K562 (cell line): ENCODE results near the gene POLR1D. TPM values are rescaled to one million over a fixed set of nuclear protein-coding genes. Genes with fewer than 3 reads are reported as not detected.

Experiments used
- C11orf30 ChIP-seq: fragments of 450-650 bp; IDR thresholded peaks from 2 replicates; pipeline ENCODE4 v1.6.1; 2016; ENCODE audit warnings: low read depth, mild to moderate bottlenecking
- CCNT2 ChIP-seq: IDR thresholded peaks from 2 replicates; pipeline ENCODE4 v1.6.1; 2011; ENCODE audit warnings: borderline replicate concordance, low read depth, mild to moderate bottlenecking, moderate library complexity, mixed read lengths, low read length; ENCODE audit not compliant: insufficient read length; ENCODE audit errors: extremely low read depth
- CREM ChIP-seq: IDR thresholded peaks from 2 replicates; pipeline ENCODE4 v1.6.1; 2014; ENCODE audit warnings: antibody characterized with exemption, low read depth
- EHMT2 ChIP-seq: fragments of 450-650 bp; IDR thresholded peaks from 2 replicates; pipeline ENCODE4 v1.6.1; 2018; ENCODE audit warnings: antibody characterized with exemption
- HMG20A ChIP-seq: fragments of 450-650 bp; formaldehyde crosslinking; conservative IDR thresholded peaks from 2 replicates; pipeline ENCODE4 v1.4.0; 2020; ENCODE audit warnings: mild to moderate bottlenecking, mixed read lengths
- LEF1 ChIP-seq: fragments of 450-650 bp; IDR thresholded peaks from 2 replicates; pipeline ENCODE4 v1.6.1; 2016; ENCODE audit warnings: mild to moderate bottlenecking
- NELFE ChIP-seq: IDR thresholded peaks from 2 replicates; pipeline ENCODE4 v1.6.1; 2011; ENCODE audit warnings: mild to moderate bottlenecking; ENCODE audit not compliant: insufficient read depth, insufficient read length
- NFRKB ChIP-seq: fragments of 450-650 bp; IDR thresholded peaks from 2 replicates; pipeline ENCODE4 v1.6.1; 2016; ENCODE audit warnings: low read depth
- PHF8 ChIP-seq: fragments of 200-600 bp; sonication (generic); IDR thresholded peaks from 2 replicates; pipeline ENCODE4 v1.6.1; 2012; ENCODE audit warnings: mixed run types, mild to moderate bottlenecking, inconsistent platforms, low read length, moderate library complexity, borderline replicate concordance
- RB1 ChIP-seq: fragments of 450-650 bp; IDR thresholded peaks from 2 replicates; pipeline ENCODE4 v1.6.1; 2017; ENCODE audit warnings: low read depth, mild to moderate bottlenecking
- RBM14 ChIP-seq: fragments of 200-400 bp; formaldehyde crosslinking; IDR thresholded peaks from 2 replicates; pipeline ENCODE4 v1.6.1; 2018; ENCODE audit warnings: low read depth, mild to moderate bottlenecking, low read length, moderate library complexity, borderline replicate concordance; ENCODE audit not compliant: insufficient read depth
- TOE1 ChIP-seq, 2 experiments: fragments of 450-650 bp in 1 of 2; sonication (generic) in 1 of 2; formaldehyde crosslinking in 1 of 2; IDR thresholded peaks; 2 replicates each; pipeline versions ENCODE4 v1.7.1 to v1.8.0; 2016 to 2022; ENCODE audit warnings: borderline replicate concordance in 2 of 2, mild to moderate bottlenecking in 2 of 2, antibody characterized with exemption in 1 of 2, inconsistent platforms in 1 of 2, low read depth in 1 of 2, missing genetic modification reagents in 1 of 2, moderate library complexity in 1 of 2
- ZBTB40 ChIP-seq, 2 experiments: fragments of 450-650 bp in 1 of 2; sonication (generic) in 1 of 2; formaldehyde crosslinking in 1 of 2; IDR thresholded peaks; 2 replicates each; pipeline versions ENCODE4 v1.7.1 to v1.9.0; 2016 to 2022; ENCODE audit warnings: inconsistent platforms in 1 of 2, mild to moderate bottlenecking in 1 of 2, missing genetic modification reagents in 1 of 2
- ZNF740 ChIP-seq, 3 experiments: fragments of 200-800 bp in 1 of 3; sonication (Bioruptor generic) in 1 of 3; sonication (generic) in 1 of 3; formaldehyde crosslinking in 1 of 3; IDR thresholded peaks; 2 replicates each; pipeline versions ENCODE4 v1.6.1 to v1.8.0; 2016 to 2022; ENCODE audit warnings: mild to moderate bottlenecking in 2 of 3, missing compliant biosample characterization in 2 of 3, missing genetic modification characterization in 2 of 3, missing genetic modification reagents in 1 of 3
- polyA plus RNA-seq, 8 experiments: library from polyadenylated mRNA; depleted of rRNA in 4 of 8; stranded (reverse) in 5 of 8; unstranded in 3 of 8; fragments of >200 nt; fragmentation: Nextera tagmentation in 2 of 8; fragmentation: Illumina TruSeq in 1 of 8; extraction: Ambion mirVana in 2 of 8; extraction: Trizol in 1 of 8; gene quantifications; 2 replicates each; pipeline versions ENCODE4 v1.2.1 to v1.2.3, GENCODE V29; 2011 to 2014; ENCODE audit warnings: inconsistent platforms in 1 of 8, missing spikeins in 1 of 8
- total RNA-seq, 7 experiments: library from RNA; depleted of rRNA in 6 of 7; stranded (reverse); fragments of >200 nt in 6 of 7; fragmentation: Illumina TruSeq in 2 of 7; extraction: Trizol in 2 of 7; gene quantifications; 2 replicates each; pipeline versions ENCODE4 v1.2.1 to v1.2.3, GENCODE V29; 2011 to 2021; ENCODE audit warnings: low replicate concordance in 1 of 7

Gene POLR1D
- total and polyA plus RNA-seq, 9 of the 15 experiments (the other 6 are each of a cell fraction or from before 2014, with no cell fraction given): 107 to 188 (median 145) TPM

- TF ChIP-seq ZNF740 (CRISPR knock-in tag; IDR thresholded peaks at IDR 0.05) (no peak), ZNF740 (tag; IDR thresholded peaks at IDR 0.05) (no peak), LEF1 (0 out of 2 replicates have a peak, but pooled peaks have one; percentile 13), RB1 (peak; percentile 41; the same call in 1 of the 2 replicates), CREM (0 out of 2 replicates have a peak, but pooled peaks have one; percentile 1), NFRKB (no peak), NELFE (no peak), CCNT2 (peak; percentile 48), C11orf30 (no peak), TOE1 (IDR thresholded peaks at IDR 0.05; ENCODE audit: borderline replicate concordance) (no peak), TOE1 (CRISPR knock-in tag; IDR thresholded peaks at IDR 0.05; ENCODE audit: borderline replicate concordance, low read depth) (no peak), PHF8 (peak; percentile 81; the same call in 1 of the 2 replicates), HMG20A (CRISPR knock-in tag) (no peak), RBM14 (no peak), EHMT2 (no peak), ZBTB40 (IDR thresholded peaks at IDR 0.05) (peak; percentile 52), ZBTB40 (CRISPR knock-in tag; IDR thresholded peaks at IDR 0.05) (no peak)
These were observed at the start of gene POLR1D (continued) for GRCh38 chr13:27621366-27622101.
